ENCODE results near the gene SYCE1. TPM values are rescaled to one million over a fixed set of nuclear protein-coding genes. Genes with fewer than 3 reads are reported as not detected.
"Not testable (repeated sequence)": the region's sequence is repeated elsewhere in the genome, so short reads cannot be mapped to it uniquely, and the experiment has no call there.

The SYCE1 gene
- polyA plus RNA-seq, 1 donor from 2014 or later: not detected

DNA sequence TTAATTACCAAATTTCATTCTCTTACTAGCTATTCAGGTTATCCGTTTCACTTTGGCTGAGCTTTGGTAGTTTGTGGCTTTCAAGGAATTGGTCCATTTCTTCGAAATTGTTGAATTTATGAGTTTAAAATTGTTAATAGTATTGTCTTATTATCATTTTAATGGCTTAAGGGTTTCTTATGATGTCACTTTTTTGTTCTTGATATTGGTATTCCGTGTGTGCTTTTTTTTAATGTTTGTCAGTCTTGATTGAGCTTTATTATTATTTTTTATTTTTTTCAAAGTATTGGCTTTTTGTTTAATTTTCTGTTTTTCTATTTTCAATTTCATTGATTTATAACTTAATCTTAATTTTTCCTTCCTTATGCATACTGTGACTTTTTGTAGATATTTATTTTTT is 35.3 kb upstream of the SYCE1 start:
- TF ChIP-seq TAF1 (IDR thresholded peaks at IDR 0.05; ENCODE audit: low read depth): no peak
- H3K27ac ChIP-seq (ENCODE audit: low read length): no peak overlapping the region
- no peaks in the 10 kb centered on the region for H3K9me3 ChIP-seq (ENCODE audit: low read length)
- no peaks in the 10 kb centered on the region for H4K20me1 ChIP-seq (ENCODE audit: insufficient read depth)
- no peaks in the 10 kb centered on the region for H3F3A ChIP-seq (ENCODE audit: insufficient read depth, low read length, poor library complexity, severe bottlenecking)
- H3K9me2 ChIP-seq (ENCODE audit: insufficient read depth, low read length): no peaks in the 10 kb centered on the region
- H3K4me3 ChIP-seq (ENCODE audit: low read length): no peak overlapping the region
- no peak overlapping the region for H3K9ac ChIP-seq (ENCODE audit: low read length)
- no peaks in the 10 kb centered on the region for H3K79me2 ChIP-seq (replicated peaks; ENCODE audit: insufficient read depth, low read length)
- no peaks in the 10 kb centered on the region for H3K36me3 ChIP-seq (ENCODE audit: insufficient read depth, low read length)
- H2AFZ ChIP-seq (ENCODE audit: low read depth, low read length): no peak overlapping the region
- no peak overlapping the region for H3K4me2 ChIP-seq (ENCODE audit: low read length)
- H3K27me3 ChIP-seq (ENCODE audit: insufficient read depth, low read depth, low read length): no peaks in the 10 kb centered on the region

DNA sequence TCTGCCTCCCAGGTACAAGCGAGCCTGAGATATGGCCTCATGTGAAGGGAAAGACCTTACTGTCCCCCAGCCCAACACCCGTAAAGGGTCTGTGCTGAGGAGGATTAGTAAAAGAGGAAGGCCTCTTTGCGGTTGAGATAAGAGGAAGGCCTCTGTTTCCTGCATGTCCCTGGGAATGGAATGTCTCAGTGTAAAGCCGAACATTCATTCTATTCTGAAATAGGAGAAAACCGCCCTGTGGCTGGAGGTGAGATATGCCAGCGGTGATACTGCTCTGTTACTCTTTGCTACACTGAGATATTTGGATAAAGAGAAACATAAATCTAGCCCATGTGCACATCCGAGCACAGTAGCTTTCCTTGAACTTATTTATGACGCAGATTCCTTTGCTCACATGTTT is 34.5 kb upstream of the SYCE1 start:
- not testable (repeated sequence) for H3K4me3 ChIP-seq (ENCODE audit: low read length); H4K20me1 ChIP-seq (ENCODE audit: insufficient read depth); H3F3A ChIP-seq (ENCODE audit: insufficient read depth, low read length, poor library complexity, severe bottlenecking); H3K9me2 ChIP-seq (ENCODE audit: insufficient read depth, low read length); H3K27me3 ChIP-seq (ENCODE audit: insufficient read depth, low read depth, low read length); H3K36me3 ChIP-seq (ENCODE audit: insufficient read depth, low read length); H2AFZ ChIP-seq (ENCODE audit: low read depth, low read length); H3K79me2 ChIP-seq (replicated peaks; ENCODE audit: insufficient read depth, low read length); H3K27ac ChIP-seq (ENCODE audit: low read length); H3K9me3 ChIP-seq (ENCODE audit: low read length); H3K4me2 ChIP-seq (ENCODE audit: low read length); H3K9ac ChIP-seq (ENCODE audit: low read length)

DNA sequence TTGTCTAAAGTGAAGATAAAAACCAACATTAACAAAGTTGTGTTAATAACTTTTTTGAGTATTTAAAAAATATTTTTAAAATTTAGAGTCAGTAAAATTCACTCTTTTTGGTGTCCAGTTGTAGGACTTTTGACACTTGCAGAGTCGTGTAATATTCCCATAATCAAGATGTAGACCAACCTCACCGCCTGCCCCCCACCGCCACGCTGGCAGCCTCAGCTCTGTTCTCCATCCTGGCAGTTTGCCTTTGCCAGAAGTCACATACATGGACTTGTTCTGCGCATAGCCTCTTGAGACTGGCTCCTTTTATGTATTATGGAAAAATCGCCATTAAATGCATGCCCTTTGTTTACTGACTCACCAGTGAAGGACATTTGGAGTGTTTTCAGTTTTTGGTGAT is 27.3 kb upstream of the SYCE1 start:
- Histone ChIP-seq H4K20me1 (ENCODE audit: insufficient read depth) (no peaks in the 10 kb centered on the region), H3K4me3 (ENCODE audit: low read length) (no peak overlapping the region), H3K9ac (ENCODE audit: low read length) (no peak overlapping the region), H3K4me2 (ENCODE audit: low read length) (no peak overlapping the region), H2AFZ (ENCODE audit: low read depth, low read length) (no peak overlapping the region), H3K9me2 (ENCODE audit: insufficient read depth, low read length) (no peaks in the 10 kb centered on the region), H3F3A (ENCODE audit: insufficient read depth, low read length, poor library complexity, severe bottlenecking) (no peaks in the 10 kb centered on the region), H3K27ac (ENCODE audit: low read length) (no peak overlapping the region), H3K27me3 (ENCODE audit: insufficient read depth, low read depth, low read length) (no peaks in the 10 kb centered on the region), H3K79me2 (replicated peaks; ENCODE audit: insufficient read depth, low read length) (no peaks in the 10 kb centered on the region), H3K36me3 (ENCODE audit: insufficient read depth, low read length) (no peaks in the 10 kb centered on the region), H3K9me3 (ENCODE audit: low read length) (no peaks in the 10 kb centered on the region)
- TF ChIP-seq, protein P1, sequence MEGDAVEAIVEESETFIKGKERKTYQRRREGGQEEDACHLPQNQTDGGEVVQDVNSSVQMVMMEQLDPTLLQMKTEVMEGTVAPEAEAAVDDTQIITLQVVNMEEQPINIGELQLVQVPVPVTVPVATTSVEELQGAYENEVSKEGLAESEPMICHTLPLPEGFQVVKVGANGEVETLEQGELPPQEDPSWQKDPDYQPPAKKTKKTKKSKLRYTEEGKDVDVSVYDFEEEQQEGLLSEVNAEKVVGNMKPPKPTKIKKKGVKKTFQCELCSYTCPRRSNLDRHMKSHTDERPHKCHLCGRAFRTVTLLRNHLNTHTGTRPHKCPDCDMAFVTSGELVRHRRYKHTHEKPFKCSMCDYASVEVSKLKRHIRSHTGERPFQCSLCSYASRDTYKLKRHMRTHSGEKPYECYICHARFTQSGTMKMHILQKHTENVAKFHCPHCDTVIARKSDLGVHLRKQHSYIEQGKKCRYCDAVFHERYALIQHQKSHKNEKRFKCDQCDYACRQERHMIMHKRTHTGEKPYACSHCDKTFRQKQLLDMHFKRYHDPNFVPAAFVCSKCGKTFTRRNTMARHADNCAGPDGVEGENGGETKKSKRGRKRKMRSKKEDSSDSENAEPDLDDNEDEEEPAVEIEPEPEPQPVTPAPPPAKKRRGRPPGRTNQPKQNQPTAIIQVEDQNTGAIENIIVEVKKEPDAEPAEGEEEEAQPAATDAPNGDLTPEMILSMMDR (IDR thresholded peaks at IDR 0.05; ENCODE audit: poor library complexity, severe bottlenecking): no peak
- TF ChIP-seq MXI1 (conservative IDR thresholded peaks at IDR 0.05; ENCODE audit: poor library complexity, severe bottlenecking) (no peak), POLR2AphosphoS5 (IDR thresholded peaks at IDR 0.05) (no peak)

DNA sequence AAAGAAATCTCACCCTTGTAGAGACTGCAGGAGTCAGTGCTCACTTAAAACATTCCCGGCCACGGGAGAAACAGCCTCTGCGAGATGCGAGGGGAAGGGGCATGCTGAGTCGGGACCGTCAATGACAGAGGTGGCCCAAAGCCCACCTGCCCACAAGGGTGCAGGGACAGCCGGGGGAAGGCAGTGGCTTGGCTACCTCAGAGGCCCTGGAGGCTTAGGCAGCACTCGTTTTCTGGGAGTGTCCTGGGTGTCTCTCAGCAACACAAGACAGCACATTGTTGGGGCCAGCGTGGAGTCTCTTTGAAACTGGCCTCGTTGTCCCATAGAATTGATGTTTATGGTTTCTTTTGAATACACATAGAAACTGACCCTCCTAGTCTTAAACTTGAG is 25.6 kb upstream of the SYCE1 start:
- TF ChIP-seq TAF1 (IDR thresholded peaks at IDR 0.05; ENCODE audit: low read depth) (no peak), EZH2 (IDR thresholded peaks at IDR 0.05; ENCODE audit: borderline replicate concordance, insufficient read depth, low read length, poor library complexity, severe bottlenecking) (no peak), POLR2AphosphoS5 (IDR thresholded peaks at IDR 0.05) (no peak), SMC3 (conservative IDR thresholded peaks at IDR 0.05; ENCODE audit: poor library complexity) (no peak), MXI1 (conservative IDR thresholded peaks at IDR 0.05; ENCODE audit: poor library complexity, severe bottlenecking) (no peak)
- TF ChIP-seq, protein P2, sequence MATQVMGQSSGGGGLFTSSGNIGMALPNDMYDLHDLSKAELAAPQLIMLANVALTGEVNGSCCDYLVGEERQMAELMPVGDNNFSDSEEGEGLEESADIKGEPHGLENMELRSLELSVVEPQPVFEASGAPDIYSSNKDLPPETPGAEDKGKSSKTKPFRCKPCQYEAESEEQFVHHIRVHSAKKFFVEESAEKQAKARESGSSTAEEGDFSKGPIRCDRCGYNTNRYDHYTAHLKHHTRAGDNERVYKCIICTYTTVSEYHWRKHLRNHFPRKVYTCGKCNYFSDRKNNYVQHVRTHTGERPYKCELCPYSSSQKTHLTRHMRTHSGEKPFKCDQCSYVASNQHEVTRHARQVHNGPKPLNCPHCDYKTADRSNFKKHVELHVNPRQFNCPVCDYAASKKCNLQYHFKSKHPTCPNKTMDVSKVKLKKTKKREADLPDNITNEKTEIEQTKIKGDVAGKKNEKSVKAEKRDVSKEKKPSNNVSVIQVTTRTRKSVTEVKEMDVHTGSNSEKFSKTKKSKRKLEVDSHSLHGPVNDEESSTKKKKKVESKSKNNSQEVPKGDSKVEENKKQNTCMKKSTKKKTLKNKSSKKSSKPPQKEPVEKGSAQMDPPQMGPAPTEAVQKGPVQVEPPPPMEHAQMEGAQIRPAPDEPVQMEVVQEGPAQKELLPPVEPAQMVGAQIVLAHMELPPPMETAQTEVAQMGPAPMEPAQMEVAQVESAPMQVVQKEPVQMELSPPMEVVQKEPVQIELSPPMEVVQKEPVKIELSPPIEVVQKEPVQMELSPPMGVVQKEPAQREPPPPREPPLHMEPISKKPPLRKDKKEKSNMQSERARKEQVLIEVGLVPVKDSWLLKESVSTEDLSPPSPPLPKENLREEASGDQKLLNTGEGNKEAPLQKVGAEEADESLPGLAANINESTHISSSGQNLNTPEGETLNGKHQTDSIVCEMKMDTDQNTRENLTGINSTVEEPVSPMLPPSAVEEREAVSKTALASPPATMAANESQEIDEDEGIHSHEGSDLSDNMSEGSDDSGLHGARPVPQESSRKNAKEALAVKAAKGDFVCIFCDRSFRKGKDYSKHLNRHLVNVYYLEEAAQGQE (IDR thresholded peaks at IDR 0.05; ENCODE audit: borderline replicate concordance): no peak
- TF ChIP-seq, protein P1 (IDR thresholded peaks at IDR 0.05; ENCODE audit: poor library complexity, severe bottlenecking): no peak
- no peak overlapping the region for H3K9ac ChIP-seq (ENCODE audit: low read length)

More for the DNA sequence above, 25.6 kb upstream of the SYCE1 start:
- H4K20me1 ChIP-seq (ENCODE audit: insufficient read depth): no peaks in the 10 kb centered on the region
- no peaks in the 10 kb centered on the region for H3F3A ChIP-seq (ENCODE audit: insufficient read depth, low read length, poor library complexity, severe bottlenecking)
- no peak overlapping the region for H2AFZ ChIP-seq (ENCODE audit: low read depth, low read length)
- no peak overlapping the region for H3K27ac ChIP-seq (ENCODE audit: low read length)
- no peaks in the 10 kb centered on the region for H3K79me2 ChIP-seq (replicated peaks; ENCODE audit: insufficient read depth, low read length)
- H3K4me2 ChIP-seq (ENCODE audit: low read length): no peak overlapping the region
- H3K27me3 ChIP-seq (ENCODE audit: insufficient read depth, low read depth, low read length): no peaks in the 10 kb centered on the region
- H3K9me3 ChIP-seq (ENCODE audit: low read length): no peaks in the 10 kb centered on the region
- no peaks in the 10 kb centered on the region for H3K9me2 ChIP-seq (ENCODE audit: insufficient read depth, low read length)
- no peaks in the 10 kb centered on the region for H3K36me3 ChIP-seq (ENCODE audit: insufficient read depth, low read length)
- no peak overlapping the region for H3K4me3 ChIP-seq (ENCODE audit: low read length)

Data from neural cell (in vitro differentiated cells).